Ovary (tissue), 9 donors: ENCODE results near the gene ATF2. TPM values are rescaled to one million over a fixed set of nuclear protein-coding genes. Genes with fewer than 3 reads are reported as not detected.

Source experiments
- DNase-seq, 5 donors: peaks; one replicate each; pipeline ENCODE4 v3.0.0-alpha.2; 2019 to 2020
- H3K27ac ChIP-seq, 2 donors: fragments of 200-600 bp; one replicate each; pipeline versions ENCODE4 v1.5.1 to v1.8.0; 2019 to 2022
- H3K27me3 ChIP-seq: fragments of 200-600 bp; one replicate; pipeline ENCODE4 v1.8.0; 2022
- H3K36me3 ChIP-seq: fragments of 200-600 bp; sonication (generic); one replicate; pipeline ENCODE4 v1.5.1; 2019
- H3K4me1 ChIP-seq: one replicate; pipeline ENCODE4 v1.8.1; 2013; ENCODE audit warnings: mild to moderate bottlenecking, moderate library complexity; ENCODE audit not compliant: insufficient read depth
- H3K4me3 ChIP-seq: fragments of 200-600 bp; sonication (generic); one replicate; pipeline ENCODE4 v1.5.1; 2017
- H3K9me3 ChIP-seq, 2 donors: fragments of 200-600 bp in 1 of 2; sonication (generic) in 1 of 2; one replicate each; pipeline versions ENCODE4 v1.5.1 to v1.8.1; 2013 to 2019; ENCODE audit warnings: mild to moderate bottlenecking in 1 of 2, moderate library complexity in 1 of 2
- EP300 ChIP-seq: sonication (generic); formaldehyde crosslinking; IDR thresholded peaks from one replicate; pipeline ENCODE4 v1.6.1; 2017; ENCODE audit warnings: antibody characterized with exemption
- POLR2A ChIP-seq: fragments of 450-650 bp; IDR thresholded peaks from one replicate; pipeline ENCODE4 v1.6.1; 2017; ENCODE audit warnings: antibody characterized with exemption, mild to moderate bottlenecking, moderate library complexity
- WGBS, 3 donors: extraction: QIAGEN DNeasy Blood & Tissue Kit in 1 of 3; methylation state at CpG; one replicate each; pipeline versions ENCODE4 v1.1.5 to v1.1.7; 2013 to 2017; 5-methylcytosine and 5-hydroxymethylcytosine counted together
- intact Hi-C, 4 donors: fragments of 100-400 bp; cut with DNase I; formaldehyde crosslinking; loops; one replicate each; pipeline versions ENCODE4 v1.11.0 to v1.15.1; 2022 to 2023
- polyA plus RNA-seq, 2 donors: library from polyadenylated mRNA; stranded (reverse); fragments of 200-250 nt in 1 of 2; fragments of 350-450 nt in 1 of 2; fragmentation: Illumina TruSeq in 1 of 2; extraction: RNeasy Lipid Tissue Mini Kit (QIAGEN cat#74804) in 1 of 2; gene quantifications; one replicate each; pipeline ENCODE4 v1.2.3, GENCODE V29; 2013 to 2014
- total RNA-seq, 7 donors: library from RNA; depleted of rRNA in 2 of 7; stranded (reverse); fragments of >200 nt in 2 of 7; fragmentation: NEBNext Ultra II Directional in 3 of 7; extraction: Animal tissue kit (Norgen Biotek cat#: 25700) in 3 of 7; gene quantifications; one replicate each; pipeline versions ENCODE4 v1.1.0 to v1.2.4, GENCODE V29; 2016 to 2023
- TF ChIP-seq, protein P1 (sequence below), 3 donors: fragments of 450-650 bp in 2 of 3; fragments of 200-600 bp in 1 of 3; IDR thresholded peaks; one replicate each; pipeline versions ENCODE4 v1.5.1 to v1.8.0; 2016 to 2022; ENCODE audit warnings: antibody characterized with exemption in 3 of 3, mild to moderate bottlenecking in 1 of 3
- donor health status: DM: no; HTN: no; CAD: no; lungs with moderate emphysema.
- donor health status: DM: no; HTN: no; CAD: no.
- donor health status: Bipolar disorder and iron deficiency.
- donor health status: DM: yes; HTN: yes; CAD: no.
- donor health status: DM: no; HTN: no; CAD: no.
- donor health status: DM: yes; HTN: yes; CAD: no.

Gene ATF2
- total and polyA plus RNA-seq, 9 donors = 21.4 to 69.8 (median 54.5) TPM

DNA sequence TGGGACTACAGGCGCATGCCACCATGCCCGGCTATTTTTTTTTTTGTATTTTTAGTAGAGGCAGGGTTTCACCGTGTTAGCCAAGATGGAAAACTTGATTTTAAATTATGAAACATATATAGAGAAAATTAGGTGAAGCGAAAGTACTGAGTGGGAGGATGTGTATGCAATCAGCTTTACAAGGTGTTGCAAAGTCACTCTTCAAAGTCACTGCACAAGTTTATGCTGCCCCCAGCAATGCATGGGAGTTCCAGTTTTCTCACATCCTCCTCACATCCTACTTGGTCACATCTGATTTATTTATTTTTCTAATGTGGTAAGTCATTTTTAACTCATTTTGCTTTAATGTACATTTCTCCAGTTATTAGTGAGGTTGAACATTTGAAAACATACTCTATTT lies 113.7 kb downstream of the ATF2 start:
- no peak for TF ChIP-seq EP300
- TF ChIP-seq, protein P1, sequence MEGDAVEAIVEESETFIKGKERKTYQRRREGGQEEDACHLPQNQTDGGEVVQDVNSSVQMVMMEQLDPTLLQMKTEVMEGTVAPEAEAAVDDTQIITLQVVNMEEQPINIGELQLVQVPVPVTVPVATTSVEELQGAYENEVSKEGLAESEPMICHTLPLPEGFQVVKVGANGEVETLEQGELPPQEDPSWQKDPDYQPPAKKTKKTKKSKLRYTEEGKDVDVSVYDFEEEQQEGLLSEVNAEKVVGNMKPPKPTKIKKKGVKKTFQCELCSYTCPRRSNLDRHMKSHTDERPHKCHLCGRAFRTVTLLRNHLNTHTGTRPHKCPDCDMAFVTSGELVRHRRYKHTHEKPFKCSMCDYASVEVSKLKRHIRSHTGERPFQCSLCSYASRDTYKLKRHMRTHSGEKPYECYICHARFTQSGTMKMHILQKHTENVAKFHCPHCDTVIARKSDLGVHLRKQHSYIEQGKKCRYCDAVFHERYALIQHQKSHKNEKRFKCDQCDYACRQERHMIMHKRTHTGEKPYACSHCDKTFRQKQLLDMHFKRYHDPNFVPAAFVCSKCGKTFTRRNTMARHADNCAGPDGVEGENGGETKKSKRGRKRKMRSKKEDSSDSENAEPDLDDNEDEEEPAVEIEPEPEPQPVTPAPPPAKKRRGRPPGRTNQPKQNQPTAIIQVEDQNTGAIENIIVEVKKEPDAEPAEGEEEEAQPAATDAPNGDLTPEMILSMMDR (IDR thresholded peaks at IDR 0.05) = no peak
- TF ChIP-seq POLR2A = no peak
- DNase-seq = no peak
- intact Hi-C loops = no loop called here
- H3K27me3 ChIP-seq = no peaks in the 10 kb centered on the region
- H3K9me3 ChIP-seq = no peaks in the 10 kb centered on the region
- no peaks in the 10 kb centered on the region for H3K4me1 ChIP-seq
- no peak overlapping the region for H3K27ac ChIP-seq
- 96 to 97% (median 97%) methylated on average over 4 of the region's 4 CpGs for WGBS, 3 donors
- H3K4me3 ChIP-seq = no peak overlapping the region
- H3K36me3 ChIP-seq = no peaks in the 10 kb centered on the region

DNA sequence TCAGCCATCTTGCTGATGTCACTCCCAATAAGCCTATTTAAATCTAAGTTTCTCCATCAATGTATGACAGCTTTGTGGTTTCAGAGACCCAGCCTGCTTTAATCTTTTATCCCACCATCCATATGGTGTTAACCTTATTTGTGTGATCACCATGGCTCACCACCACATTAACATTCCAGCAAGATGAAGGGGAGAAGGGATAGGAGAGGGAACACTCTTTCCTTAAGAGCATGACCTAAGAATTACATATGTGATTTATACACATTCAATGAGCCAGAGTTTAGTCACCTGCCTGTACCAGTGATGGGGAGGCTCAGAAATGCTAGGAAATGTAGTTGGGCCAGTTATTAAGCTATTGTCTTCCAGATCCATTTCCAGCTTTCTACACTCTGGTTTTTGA lies 118.3 kb downstream of the ATF2 start:
- H3K27ac ChIP-seq = no peak overlapping the region
- H3K36me3 ChIP-seq = no peaks in the 10 kb centered on the region
- no peak for DNase-seq
- H3K9me3 ChIP-seq = no peaks in the 10 kb centered on the region
- no peaks in the 10 kb centered on the region for H3K27me3 ChIP-seq
- intact Hi-C loops = no loop called here
- H3K4me1 ChIP-seq = no peaks in the 10 kb centered on the region
- TF ChIP-seq, protein P1 (IDR thresholded peaks at IDR 0.05) = no peak
- no peak for TF ChIP-seq POLR2A
- no peak for TF ChIP-seq EP300
- no peak overlapping the region for H3K4me3 ChIP-seq

DNA sequence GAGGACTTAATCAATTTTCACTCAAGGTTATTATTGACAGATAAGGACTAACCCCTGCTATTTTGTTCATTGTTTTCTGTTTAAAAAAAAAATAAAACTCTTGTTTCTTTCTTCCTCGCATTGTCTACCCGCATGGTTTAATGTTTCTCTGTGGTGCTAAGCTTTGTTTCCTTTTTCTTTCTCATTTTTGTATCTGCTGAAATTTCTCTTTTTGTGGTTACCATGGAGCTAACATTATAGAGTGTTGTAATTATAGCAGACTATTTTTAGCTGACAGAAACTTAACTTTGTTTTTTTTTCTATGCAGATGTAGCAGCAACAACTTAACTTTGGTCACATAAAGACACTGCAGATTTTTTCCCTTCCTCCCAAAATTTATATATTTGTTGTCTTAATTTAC lies 119.7 kb downstream of the ATF2 start:
- WGBS, 3 donors = 72 to 86% (median 84%) methylated on average over 2 of the region's 2 CpGs
- no peaks in the 10 kb centered on the region for H3K4me1 ChIP-seq
- no peaks in the 10 kb centered on the region for H3K27me3 ChIP-seq
- no peaks in the 10 kb centered on the region for H3K9me3 ChIP-seq
- H3K4me3 ChIP-seq = no peak overlapping the region
- no peak overlapping the region for H3K27ac ChIP-seq
- TF ChIP-seq, protein P1 (IDR thresholded peaks at IDR 0.05) = no peak
- no peak for TF ChIP-seq POLR2A
- no peak for TF ChIP-seq EP300
- intact Hi-C loops = no loop called here
- DNase-seq = no peak
- H3K36me3 ChIP-seq = no peaks in the 10 kb centered on the region

DNA sequence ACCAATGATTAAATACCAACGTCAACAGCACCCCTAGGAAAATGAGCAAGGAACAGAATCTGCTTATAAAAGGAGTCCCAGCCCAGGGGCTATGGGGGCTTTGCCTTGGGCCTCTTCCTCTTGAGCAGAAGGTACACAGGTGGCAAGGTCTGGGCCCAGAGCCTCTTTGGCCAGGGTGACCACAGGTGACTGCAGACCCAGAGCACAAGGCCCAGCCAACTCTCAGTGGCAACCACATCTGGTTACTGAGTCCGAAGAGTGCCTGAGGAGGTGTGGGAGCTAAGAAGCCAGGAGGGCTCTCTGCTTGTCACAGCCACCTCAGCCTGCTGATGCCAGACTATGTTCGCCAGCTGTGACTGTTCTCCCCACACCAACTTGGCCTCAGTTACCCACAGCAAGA lies 128.5 kb downstream of the ATF2 start:
- Histone ChIP-seq H3K4me3 (no peak overlapping the region), H3K36me3 (no peaks in the 10 kb centered on the region), H3K4me1 (no peaks in the 10 kb centered on the region), H3K27ac (no peak overlapping the region), H3K27me3 (no peaks in the 10 kb centered on the region), H3K9me3 (no peaks in the 10 kb centered on the region)
- 88 to 98% (median 95%) methylated on average over 3 of the region's 3 CpGs for WGBS, 3 donors
- DNase-seq = no peak
- TF ChIP-seq, protein P1 (IDR thresholded peaks at IDR 0.05) = no peak
- TF ChIP-seq EP300 = no peak
- no peak for TF ChIP-seq POLR2A
- intact Hi-C loops = no loop called here

DNA sequence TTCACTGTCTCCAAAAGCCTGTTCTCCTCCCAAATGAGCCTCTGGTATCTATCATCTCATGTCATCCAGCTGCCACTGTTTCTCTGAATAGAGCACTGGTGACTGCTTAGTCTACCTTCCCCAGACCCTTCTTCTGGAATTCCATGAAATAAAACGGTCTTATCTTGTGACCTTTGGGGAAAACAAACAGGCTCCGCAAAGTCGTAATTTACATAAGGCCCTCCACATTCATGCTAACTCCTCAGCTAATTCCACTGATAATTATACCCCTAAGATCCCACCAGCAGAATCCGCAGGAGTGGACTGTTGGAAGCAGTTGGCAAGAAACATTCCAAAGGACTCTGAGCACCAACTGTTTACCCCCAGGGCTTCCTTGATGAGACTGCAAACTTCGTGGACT lies 129.0 kb downstream of the ATF2 start:
- Histone ChIP-seq H3K4me1 (no peaks in the 10 kb centered on the region), H3K36me3 (no peaks in the 10 kb centered on the region), H3K4me3 (no peak overlapping the region), H3K27ac (no peak overlapping the region), H3K9me3 (no peaks in the 10 kb centered on the region), H3K27me3 (no peaks in the 10 kb centered on the region)
- DNase-seq = no peak
- 76 to 82% (median 81%) methylated on average over 5 of the region's 5 CpGs for WGBS, 3 donors
- intact Hi-C loops = no loop called here
- no peak for TF ChIP-seq EP300
- TF ChIP-seq, protein P1 (IDR thresholded peaks at IDR 0.05) = no peak
- no peak for TF ChIP-seq POLR2A
